ENCODE measurements around the gene TP53BP2.
"Not testable (repeated sequence)": the region's sequence is repeated elsewhere in the genome, so short reads cannot be mapped to it uniquely, and the experiment has no call there.

TP53BP2 gene

GRCh38 chr1:223853748-223854147 is 8.0 kb upstream of the TP53BP2 start:
- DNase-seq = no peak

GRCh38 chr1:223853275-223853674 is 7.5 kb upstream of the TP53BP2 start:
- no peak for DNase-seq

GRCh38 chr1:223852337-223852736 is 6.6 kb upstream of the TP53BP2 start:
- no peak for DNase-seq

GRCh38 chr1:223849352-223850254 is 3.9 kb upstream of the TP53BP2 start:
- DNase-seq = no peak

- no peak for DNase-seq
Measured at GRCh38 chr1:223848536-223848935, 2.8 kb upstream of the TP53BP2 start.

- no peak for DNase-seq
Measured at GRCh38 chr1:223847781-223848345, 2.1 kb upstream of the TP53BP2 start.

- DNase-seq = peak; percentile 42
Measured at GRCh38 chr1:223845037-223845809, 524 bp downstream of the TP53BP2 start.

- DNase-seq = no peak
Measured at GRCh38 chr1:223844787-223845036, 1.0 kb downstream of the TP53BP2 start.

- DNase-seq = no peak
Measured at GRCh38 chr1:223843934-223844786, 1.6 kb downstream of the TP53BP2 start.

GRCh38 chr1:223842784-223843183 is 3.0 kb downstream of the TP53BP2 start:
- no peak for DNase-seq

GRCh38 chr1:223841977-223842623 is 3.6 kb downstream of the TP53BP2 start:
- DNase-seq = not testable (repeated sequence)

- no peak for DNase-seq
Measured at GRCh38 chr1:223840254-223840653, 5.5 kb downstream of the TP53BP2 start.

GRCh38 chr1:223838125-223838854 is 7.5 kb downstream of the TP53BP2 start:
- no peak for DNase-seq

GRCh38 chr1:223837687-223838086 is 8.1 kb downstream of the TP53BP2 start:
- no peak for DNase-seq

- no peak for DNase-seq
Measured at GRCh38 chr1:223837206-223837605, 8.5 kb downstream of the TP53BP2 start.

GRCh38 chr1:223836586-223836985 is 9.2 kb downstream of the TP53BP2 start:
- no peak for DNase-seq

- no peak for DNase-seq
Measured at GRCh38 chr1:223835754-223836153, 10.0 kb downstream of the TP53BP2 start.

GRCh38 chr1:223834660-223835263 is 11.0 kb downstream of the TP53BP2 start:
- DNase-seq = no peak

GRCh38 chr1:223833948-223834347 is 11.8 kb downstream of the TP53BP2 start:
- no peak for DNase-seq

- DNase-seq = no peak
Measured at GRCh38 chr1:223832637-223832943, 13.2 kb downstream of the TP53BP2 start.
